Lower leg skin (tissue), 4 donors: Measurements from ENCODE around the gene UPP1. TPM values are rescaled to one million over a fixed set of nuclear protein-coding genes. Genes with fewer than 3 reads are reported as not detected.
A peak's percentile ranks its signal among the peaks of the same experiment; 100 is the strongest.

Experiments used
- DNase-seq, 2 donors: peaks; one replicate each; pipeline ENCODE4 v3.0.0-alpha.2; 2019; ENCODE audit warnings: low spot score in 2 of 2
- H3K4me3 ChIP-seq: fragments of 200-600 bp; sonication (generic); 2 replicates; pipeline ENCODE4 v1.5.1; 2017; ENCODE audit warnings: mild to moderate bottlenecking, low read depth; ENCODE audit not compliant: poor library complexity, severe bottlenecking
- CTCF ChIP-seq, 3 donors: fragments of 450-650 bp; IDR thresholded peaks; one replicate each; pipeline ENCODE4 v1.5.1; 2016; ENCODE audit warnings: antibody characterized with exemption in 3 of 3, mild to moderate bottlenecking in 3 of 3, moderate library complexity in 2 of 3
- POLR2A ChIP-seq, 2 donors: fragments of 450-650 bp; IDR thresholded peaks; one replicate each; pipeline ENCODE4 v1.6.1; 2016 to 2017; ENCODE audit warnings: antibody characterized with exemption in 2 of 2, mild to moderate bottlenecking in 1 of 2, moderate library complexity in 1 of 2
- WGBS, 2 donors: methylation state at CpG; one replicate each; pipeline ENCODE4 v1.1.5; 2018; 5-methylcytosine and 5-hydroxymethylcytosine counted together
- intact Hi-C: fragments of 100-400 bp; cut with DNase I; formaldehyde crosslinking; loops from one replicate; pipeline ENCODE4 v1.15.0; 2023; ENCODE audit warnings: low total_unique reads
- total RNA-seq, 4 donors: library from RNA; depleted of rRNA; stranded (reverse); fragments of >200 nt; gene quantifications; one replicate each; pipeline ENCODE4 v1.1.0, GENCODE V29; 2016

UPP1 gene
- 1 to 10 TPM; 3.9 to 9.4 (median 5.9) TPM for total RNA-seq

- H3K4me3 ChIP-seq = peak within 1 kb of the TSS; percentile 67
- DNase-seq = peak; percentile 62 to 99
- intact Hi-C loops = no loop called here
- TF ChIP-seq POLR2A (IDR thresholded peaks at IDR 0.05) = peak in 1 of 2 donors; percentile 52
- no peak for TF ChIP-seq CTCF (IDR thresholded peaks at IDR 0.05)
- 5 to 13% methylated on average over 43 to 50 of the region's 96 CpGs for WGBS, 2 donors
Measured at GRCh38 chr7:48089046-48090003, at the start of gene UPP1. TSS of gene UPP1 (plus strand) at chr7:48089265. CDS start at chr7:48094784, 5,519 bp downstream.

DNA sequence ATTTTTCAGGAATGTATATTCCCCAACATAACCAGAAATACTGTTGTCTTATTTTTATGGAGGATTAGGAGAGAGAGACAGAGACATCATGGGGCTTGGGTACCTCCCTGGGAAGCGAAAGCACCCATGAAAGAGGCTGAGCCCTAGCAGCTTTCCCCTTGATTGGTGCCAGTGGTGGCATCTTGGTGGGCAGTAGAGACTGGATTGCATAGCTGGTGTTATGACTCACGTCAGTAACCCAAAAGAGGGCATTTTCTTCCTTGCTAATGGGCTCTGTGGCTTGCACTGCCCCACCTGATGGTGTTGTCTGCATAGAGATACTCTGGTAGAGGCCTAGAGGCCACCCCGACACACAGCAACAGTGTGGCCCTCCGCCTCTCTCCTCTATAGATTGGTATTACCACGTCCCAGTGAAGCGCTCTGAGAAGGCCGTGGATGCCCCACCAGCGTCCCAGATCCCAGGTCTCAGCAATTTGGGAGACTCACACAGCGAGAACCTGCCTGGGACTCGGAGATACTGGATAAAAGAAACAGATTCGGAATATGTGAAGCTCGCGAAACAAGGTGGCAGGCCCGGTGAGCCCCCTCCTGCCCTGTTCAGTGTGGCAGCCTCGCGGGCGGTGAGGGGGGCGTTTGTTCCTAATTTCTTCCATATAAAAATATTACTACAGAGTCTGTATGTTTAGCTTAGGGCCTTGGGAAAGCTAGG, 48.0 kb upstream of the UPP1 start:
- H3K4me3 ChIP-seq = no peak overlapping the region
- intact Hi-C loops = no loop called here
- DNase-seq = no peak
- WGBS, 2 donors = 91 to 92% methylated on average over 18 of the region's 18 CpGs
- TF ChIP-seq CTCF (IDR thresholded peaks at IDR 0.05) (no peak), POLR2A (IDR thresholded peaks at IDR 0.05) (no peak)

DNA sequence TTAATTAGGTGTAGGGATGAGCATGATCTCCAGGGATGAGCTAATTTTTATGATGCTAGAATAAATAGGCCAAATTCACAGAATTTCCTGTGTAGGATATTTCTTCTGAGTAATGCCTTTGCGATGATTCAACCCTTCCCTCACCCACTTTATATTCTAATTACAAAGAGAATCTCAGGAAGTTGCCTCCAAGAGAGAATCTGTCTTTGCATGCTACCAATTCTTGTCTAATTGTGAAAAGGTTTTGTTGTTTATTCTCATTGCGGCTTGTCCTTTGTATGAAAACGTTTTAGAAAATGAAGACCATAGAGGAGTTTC, 47.5 kb upstream of the UPP1 start:
- no peak for TF ChIP-seq CTCF (IDR thresholded peaks at IDR 0.05)
- TF ChIP-seq POLR2A (IDR thresholded peaks at IDR 0.05) = no peak
- WGBS, 2 donors = 62 to 66% methylated on average over 3 of the region's 3 CpGs
- intact Hi-C loops = no loop called here

DNA sequence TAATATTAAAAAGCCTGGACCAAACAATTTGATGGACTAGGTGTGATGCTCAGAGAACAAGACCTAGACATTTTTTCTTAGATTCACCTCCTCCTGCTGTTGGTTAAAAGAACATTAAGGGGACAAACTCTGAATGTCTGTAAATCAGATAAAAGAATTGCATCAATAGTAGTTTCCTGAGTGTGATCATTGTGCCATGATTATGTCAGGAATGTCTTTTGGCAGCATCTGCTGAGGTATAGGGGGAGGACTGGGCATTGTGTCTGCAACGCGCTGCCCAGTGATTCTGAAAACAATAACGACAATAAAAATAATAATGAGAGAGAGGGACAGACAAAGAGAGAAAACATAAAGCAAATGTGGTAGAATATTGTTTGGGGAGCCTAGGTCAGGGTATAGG, 46.8 kb upstream of the UPP1 start:
- no peak for DNase-seq
- TF ChIP-seq CTCF (IDR thresholded peaks at IDR 0.05) (no peak), POLR2A (IDR thresholded peaks at IDR 0.05) (no peak)
- H3K4me3 ChIP-seq = no peak overlapping the region
- WGBS, 2 donors = 57 to 60% methylated on average over 3 of the region's 3 CpGs
- intact Hi-C loops = no loop called here

More for the DNA sequence above, 47.5 kb upstream of the UPP1 start:
- H3K4me3 ChIP-seq = no peak overlapping the region
- no peak for DNase-seq

GRCh38 chr7:48042636-48043035, 46.4 kb upstream of the UPP1 start:
- WGBS, 2 donors = 52 to 75% methylated on average over 3 of the region's 3 CpGs
- no peak for DNase-seq
- no peak for TF ChIP-seq CTCF (IDR thresholded peaks at IDR 0.05)
- TF ChIP-seq POLR2A (IDR thresholded peaks at IDR 0.05) = no peak
- H3K4me3 ChIP-seq = no peak overlapping the region
- intact Hi-C loops = no loop called here
